Measurements from ENCODE around the gene TMEM184B. TPM values are rescaled to one million over a fixed set of nuclear protein-coding genes. Genes with fewer than 3 reads are reported as not detected.

TMEM184B gene
- total and polyA plus RNA-seq, 10 donors: 5.0 to 105 (median 45.1) TPM

GRCh38 chr22:38315823-38316363, 43.1 kb upstream of the TMEM184B start:
- Histone ChIP-seq H3K36me3 (peaks cover 0 to 26% (median 1%) of the 10 kb centered on the region in 6 donors), H3K4me3 (peak overlapping the region; percentile 47 to 85 (median 56)), H3K27ac (peak overlapping the region; percentile 93 to 97 (median 96)), H3K4me1 (peaks cover 45 to 78% (median 72%) of the 10 kb centered on the region in 6 donors), H3K27me3 (replicated peaks in 1 of 7) (peaks cover 0 to 6% (median 0%) of the 10 kb centered on the region in 7 donors), H3K9me3 (no peaks in the 10 kb centered on the region)
- intact Hi-C loops (cut with DNase I; ENCODE audit: low total_unique reads): no loop called here
- TF ChIP-seq CTCF (IDR thresholded peaks at IDR 0.05 in 8 of 11, conservative IDR thresholded peaks at IDR 0.05 in 3 of 11): no peak
- TF ChIP-seq POLR2AphosphoS5 (IDR thresholded peaks at IDR 0.05): no peak
- no peak for TF ChIP-seq POLR2A (IDR thresholded peaks at IDR 0.05)
- WGBS, 5 donors: 4 to 14% (median 6%) methylated on average over 11 to 12 of the region's 12 CpGs
- peak; percentile 73 for DNase-seq

GRCh38 chr22:38314933-38315822, 42.4 kb upstream of the TMEM184B start:
- Histone ChIP-seq H3K4me3 (peak overlapping the region; percentile 47 to 85 (median 56)), H3K9me3 (no peaks in the 10 kb centered on the region), H3K27me3 (replicated peaks in 1 of 7) (peaks cover 0 to 6% (median 0%) of the 10 kb centered on the region in 7 donors), H3K4me1 (peaks cover 47 to 85% (median 80%) of the 10 kb centered on the region in 6 donors), H3K36me3 (peaks cover 0 to 33% (median 5%) of the 10 kb centered on the region in 6 donors), H3K27ac (peak overlapping the region; percentile 93 to 97 (median 96))
- TF ChIP-seq POLR2AphosphoS5 (IDR thresholded peaks at IDR 0.05) (peak; percentile 29 to 74 (median 56)), POLR2A (IDR thresholded peaks at IDR 0.05) (no peak)
- WGBS, 5 donors: 7 to 13% (median 10%) methylated on average over 17 to 21 of the region's 21 CpGs
- peak; percentile 81 for DNase-seq
- intact Hi-C loops (cut with DNase I; ENCODE audit: low total_unique reads): no loop called here

- no peaks in the 10 kb centered on the region for H3K9me3 ChIP-seq
- intact Hi-C loops (cut with DNase I; ENCODE audit: low total_unique reads): no loop called here
- 65 to 72% (median 67%) methylated on average over 21 to 23 of the region's 23 CpGs for WGBS, 5 donors
These were observed 41.5 kb upstream of the TMEM184B start for GRCh38 chr22:38314051-38314932.

More at GRCh38 chr22:38314051-38314932, 41.5 kb upstream of the TMEM184B start:
- DNase-seq: peak; percentile 78
- H3K36me3 ChIP-seq: peaks cover 0 to 40% (median 6%) of the 10 kb centered on the region in 6 donors
- H3K27me3 ChIP-seq (replicated peaks in 1 of 7): peaks cover 0 to 6% (median 0%) of the 10 kb centered on the region in 7 donors
- H3K4me1 ChIP-seq: peaks cover 47 to 94% (median 85%) of the 10 kb centered on the region in 6 donors
- peak overlapping the region in 6 of 8 donors; percentile 47 to 85 (median 59) for H3K4me3 ChIP-seq
- TF ChIP-seq POLR2A (IDR thresholded peaks at IDR 0.05): peak in 1 of 3 donors; percentile 7
- peak in 2 of 3 donors; percentile 34 for TF ChIP-seq POLR2AphosphoS5 (IDR thresholded peaks at IDR 0.05)
- no peak for TF ChIP-seq CTCF (IDR thresholded peaks at IDR 0.05 in 8 of 11, conservative IDR thresholded peaks at IDR 0.05 in 3 of 11)
- H3K27ac ChIP-seq: peak overlapping the region; percentile 93 to 97 (median 96)

Data from spleen (tissue), 11 donors.